Neural progenitor cell (in vitro differentiated cells): ENCODE data around the gene ZSWIM4. TPM values are rescaled to one million over a fixed set of nuclear protein-coding genes. Genes with fewer than 3 reads are reported as not detected.

Experiments used
- DNase-seq: peaks from one replicate; pipeline ENCODE4 v3.0.0-alpha.2; 2016; ENCODE audit warnings: low spot score
- H2AFZ ChIP-seq: fragments of 200-600 bp; sonication (generic); replicated peaks from 2 replicates; pipeline ENCODE4 v1.6.1; 2016; ENCODE audit warnings: antibody characterized with exemption
- H3F3A ChIP-seq: fragments of 200-600 bp; sonication (generic); 2 replicates; pipeline ENCODE4 v1.6.1; 2016; ENCODE audit warnings: antibody characterized with exemption, low read depth
- H3K27ac ChIP-seq: fragments of 200-600 bp; sonication (generic); 2 replicates; pipeline ENCODE4 v1.5.1; 2016; ENCODE audit warnings: mild to moderate bottlenecking
- H3K27me3 ChIP-seq: fragments of 200-600 bp; sonication (generic); 2 replicates; pipeline ENCODE4 v1.6.1; 2016; ENCODE audit warnings: mild to moderate bottlenecking, moderate library complexity
- H3K36me3 ChIP-seq: fragments of 200-600 bp; sonication (generic); 2 replicates; pipeline ENCODE4 v1.5.1; 2016
- H3K4me1 ChIP-seq: fragments of 200-600 bp; sonication (generic); 2 replicates; pipeline ENCODE4 v1.6.1; 2016; ENCODE audit warnings: mixed run types
- H3K4me2 ChIP-seq: fragments of 200-600 bp; sonication (generic); 2 replicates; pipeline ENCODE4 v1.6.1; 2016
- H3K4me3 ChIP-seq: fragments of 200-600 bp; sonication (generic); 2 replicates; pipeline ENCODE4 v1.5.1; 2016
- H3K79me2 ChIP-seq: fragments of 200-600 bp; sonication (generic); 2 replicates; pipeline ENCODE4 v1.6.1; 2016; ENCODE audit warnings: low read depth
- H3K9ac ChIP-seq: fragments of 200-600 bp; sonication (generic); 2 replicates; pipeline ENCODE4 v1.6.1; 2016
- H3K9me3 ChIP-seq: fragments of 200-600 bp; sonication (generic); 2 replicates; pipeline ENCODE4 v1.5.1; 2016; ENCODE audit warnings: low read depth
- H4K20me1 ChIP-seq: fragments of 200-600 bp; sonication (generic); 2 replicates; pipeline ENCODE4 v1.6.1; 2016; ENCODE audit warnings: low read depth
- H3K27ac Mint-ChIP-seq: 3 replicates; pipeline ENCODE4 v1.8.0; 2021; ENCODE audit warnings: mixed read lengths
- H3K27me3 Mint-ChIP-seq: 2 replicates; pipeline ENCODE4 v1.8.0; 2022; ENCODE audit warnings: low read depth, mild to moderate bottlenecking, inconsistent platforms, moderate library complexity, mixed read lengths; ENCODE audit not compliant: insufficient read depth
- H3K36me3 Mint-ChIP-seq: 3 replicates; pipeline ENCODE4 v1.8.0; 2021; ENCODE audit warnings: mixed read lengths
- H3K4me1 Mint-ChIP-seq: 3 replicates; pipeline ENCODE4 v1.8.0; 2021; ENCODE audit warnings: mixed read lengths
- H3K4me3 Mint-ChIP-seq: 3 replicates; pipeline ENCODE4 v1.8.0; 2021; ENCODE audit warnings: mild to moderate bottlenecking, moderate library complexity, mixed read lengths
- H3K9me3 Mint-ChIP-seq: 3 replicates; pipeline ENCODE4 v1.8.0; 2020; ENCODE audit warnings: mixed read lengths
- EZH2 ChIP-seq: fragments of 200-600 bp; sonication (generic); IDR thresholded peaks from 2 replicates; pipeline ENCODE4 v1.6.1; 2017; ENCODE audit warnings: antibody characterized with exemption, mild to moderate bottlenecking, moderate library complexity
- EZH2phosphoT487 ChIP-seq: fragments of 200-600 bp; sonication (generic); IDR thresholded peaks from 2 replicates; pipeline ENCODE4 v1.6.1; 2017; ENCODE audit warnings: antibody characterized with exemption
- total RNA-seq: library from RNA; depleted of rRNA; stranded (reverse); fragments of >200 nt; gene quantifications from 2 replicates; pipeline ENCODE4 v1.2.3, GENCODE V29; 2015; ENCODE audit warnings: low replicate concordance
- TF ChIP-seq, protein P1 (sequence below): fragments of 200-600 bp; sonication (generic); IDR thresholded peaks from 2 replicates; pipeline ENCODE4 v1.5.1; 2017; ENCODE audit warnings: antibody characterized with exemption, mild to moderate bottlenecking

Gene ZSWIM4
- total RNA-seq = 6.7 and 20.4 TPM in 2 replicates

DNA sequence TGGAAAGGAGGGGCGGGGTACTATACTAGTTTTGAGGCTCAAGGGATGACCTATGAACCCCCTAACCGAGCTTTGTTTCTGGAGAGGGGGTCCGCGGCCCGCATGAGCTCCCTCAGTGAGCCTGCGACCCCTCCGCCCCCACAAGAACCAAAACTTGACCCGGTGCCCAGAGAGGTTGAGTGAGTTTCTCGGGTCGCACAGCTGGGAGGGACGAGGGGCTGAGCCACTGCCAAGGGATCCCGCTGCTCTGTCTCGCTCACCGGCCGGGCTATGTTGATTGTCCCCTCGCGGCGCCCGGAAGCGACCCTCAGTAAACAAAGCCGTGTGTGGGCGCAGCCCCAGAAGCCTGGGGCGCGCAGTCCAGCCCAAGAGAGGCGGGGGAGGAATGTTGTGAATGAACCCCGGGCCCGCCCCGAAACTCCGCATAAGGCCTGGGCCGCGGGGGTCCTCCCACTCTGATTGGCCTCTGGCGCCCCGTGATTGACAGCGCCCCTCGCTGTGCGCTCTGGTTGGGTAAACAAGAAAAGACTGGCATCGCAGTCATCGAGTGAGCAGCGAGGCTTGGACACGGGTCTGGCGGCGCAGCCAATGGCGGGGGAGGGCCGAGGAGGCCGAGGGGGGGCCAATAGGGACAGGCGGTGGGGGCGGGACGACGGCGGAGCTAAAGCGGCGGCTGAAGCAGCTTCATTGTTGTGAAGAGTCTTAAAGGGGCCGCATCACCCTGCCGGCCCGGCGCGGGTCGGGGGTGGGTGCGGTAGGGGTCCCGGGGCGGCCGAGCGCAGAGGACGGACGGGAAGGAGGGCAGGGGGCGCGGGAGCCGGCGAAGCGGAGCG is at the start of gene ZSWIM4:
Gene ZSWIM4 (plus strand): TSS at position 687 of the 833 bp plus-strand sequence. CDS start 206 bp downstream, outside the sequence.
- H3K27ac ChIP-seq = no peak within 1 kb of the TSS
- Mint-ChIP-seq H3K27me3 (peaks cover 2% of the 10 kb centered on the region), H3K27ac (peak within 1 kb of the TSS; percentile 87), H3K4me3 (peak within 1 kb of the TSS; percentile 92), H3K36me3 (no peaks in the 10 kb centered on the region), H3K4me1 (peaks cover 18% of the 10 kb centered on the region), H3K9me3 (no peaks in the 10 kb centered on the region)
- TF ChIP-seq EZH2 (no peak), EZH2phosphoT487 (no peak)
- TF ChIP-seq, protein P1, sequence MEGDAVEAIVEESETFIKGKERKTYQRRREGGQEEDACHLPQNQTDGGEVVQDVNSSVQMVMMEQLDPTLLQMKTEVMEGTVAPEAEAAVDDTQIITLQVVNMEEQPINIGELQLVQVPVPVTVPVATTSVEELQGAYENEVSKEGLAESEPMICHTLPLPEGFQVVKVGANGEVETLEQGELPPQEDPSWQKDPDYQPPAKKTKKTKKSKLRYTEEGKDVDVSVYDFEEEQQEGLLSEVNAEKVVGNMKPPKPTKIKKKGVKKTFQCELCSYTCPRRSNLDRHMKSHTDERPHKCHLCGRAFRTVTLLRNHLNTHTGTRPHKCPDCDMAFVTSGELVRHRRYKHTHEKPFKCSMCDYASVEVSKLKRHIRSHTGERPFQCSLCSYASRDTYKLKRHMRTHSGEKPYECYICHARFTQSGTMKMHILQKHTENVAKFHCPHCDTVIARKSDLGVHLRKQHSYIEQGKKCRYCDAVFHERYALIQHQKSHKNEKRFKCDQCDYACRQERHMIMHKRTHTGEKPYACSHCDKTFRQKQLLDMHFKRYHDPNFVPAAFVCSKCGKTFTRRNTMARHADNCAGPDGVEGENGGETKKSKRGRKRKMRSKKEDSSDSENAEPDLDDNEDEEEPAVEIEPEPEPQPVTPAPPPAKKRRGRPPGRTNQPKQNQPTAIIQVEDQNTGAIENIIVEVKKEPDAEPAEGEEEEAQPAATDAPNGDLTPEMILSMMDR = no peak
- peak within 1 kb of the TSS; percentile 6 for H2AFZ ChIP-seq
- DNase-seq = peak; percentile 100
- H3K4me1 ChIP-seq = no peaks in the 10 kb centered on the region
- H3K4me3 ChIP-seq = peak within 1 kb of the TSS; percentile 95
- H3K9ac ChIP-seq = peak within 1 kb of the TSS; percentile 59
- no peaks in the 10 kb centered on the region for H3K36me3 ChIP-seq
- H3K27me3 ChIP-seq = no peaks in the 10 kb centered on the region
- H3K4me2 ChIP-seq = peak within 1 kb of the TSS; percentile 96
- no peaks in the 10 kb centered on the region for H3K9me3 ChIP-seq
- peaks cover 16% of the 10 kb centered on the region for H3K79me2 ChIP-seq
- H4K20me1 ChIP-seq = peaks cover 13% of the 10 kb centered on the region
- peaks cover 16% of the 10 kb centered on the region for H3F3A ChIP-seq

DNA sequence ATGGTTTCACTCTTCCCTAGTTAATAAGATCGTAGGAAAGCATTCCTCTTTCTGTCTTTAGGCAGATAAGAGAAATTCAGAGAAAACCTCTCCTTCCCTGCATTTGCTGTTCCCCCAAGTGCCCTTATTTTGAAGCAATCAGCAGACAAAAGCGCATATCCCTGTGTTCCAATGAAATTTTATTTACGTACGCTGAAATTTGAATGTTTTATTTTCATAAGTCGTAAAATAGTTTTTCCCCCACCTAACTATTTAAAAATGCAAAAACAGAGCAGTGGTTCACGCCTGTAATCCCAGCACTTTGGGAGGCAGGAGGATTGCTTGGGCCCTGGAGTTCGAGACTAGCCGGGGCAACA is 48.2 kb upstream of the ZSWIM4 start:
- no peak overlapping the region for H3K27ac Mint-ChIP-seq
- H3K4me2 ChIP-seq = peak overlapping the region; percentile 18

DNA sequence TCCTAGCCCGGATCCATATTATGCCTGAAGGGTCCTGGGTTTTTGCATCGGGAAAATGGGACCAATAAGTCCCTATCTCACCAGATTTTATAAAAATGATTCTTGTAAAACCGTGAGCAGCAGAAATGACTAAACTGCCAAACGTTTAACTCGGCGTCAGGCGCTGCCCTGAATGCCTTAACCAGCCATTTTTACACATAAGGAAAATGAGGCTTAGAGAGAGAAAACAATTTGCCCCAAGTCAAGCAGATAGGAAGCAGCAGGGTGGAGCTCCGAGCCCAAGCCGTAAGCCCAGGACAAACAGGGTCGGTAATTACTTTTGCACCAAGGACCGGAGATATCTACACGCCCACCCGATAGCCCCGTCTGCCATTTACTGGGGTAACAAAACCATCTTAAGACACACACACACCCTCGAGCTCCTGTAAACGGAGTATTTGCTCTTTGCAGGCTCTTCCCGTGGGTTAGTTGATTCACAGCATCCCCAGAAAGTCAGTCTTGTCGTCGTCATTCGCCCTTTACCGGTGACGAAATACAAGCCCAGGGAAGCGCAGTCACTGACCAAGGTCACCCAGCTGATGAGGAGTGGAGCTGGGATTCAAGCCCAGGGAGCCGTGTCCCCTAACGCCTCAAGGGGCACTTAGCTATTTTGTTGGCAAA is 46.9 kb upstream of the ZSWIM4 start:
- Histone ChIP-seq H3K36me3 (no peaks in the 10 kb centered on the region), H4K20me1 (no peaks in the 10 kb centered on the region), H3K4me3 (peak overlapping the region; percentile 84), H3K4me1 (peaks cover 7% of the 10 kb centered on the region), H3K9ac (peak overlapping the region; percentile 68), H3K9me3 (no peaks in the 10 kb centered on the region), H3K27me3 (no peaks in the 10 kb centered on the region), H3K27ac (no peak overlapping the region), H2AFZ (no peak overlapping the region), H3F3A (peaks cover 6% of the 10 kb centered on the region), H3K79me2 (peaks cover 16% of the 10 kb centered on the region), H3K4me2 (peak overlapping the region; percentile 89)
- no peak for TF ChIP-seq EZH2phosphoT487
- no peak for TF ChIP-seq EZH2
- TF ChIP-seq, protein P1 = no peak
- peaks cover 4% of the 10 kb centered on the region for H3K36me3 Mint-ChIP-seq
- peak overlapping the region; percentile 93 for H3K4me3 Mint-ChIP-seq
- H3K4me1 Mint-ChIP-seq = peaks cover 13% of the 10 kb centered on the region
- no peak overlapping the region for H3K27ac Mint-ChIP-seq
- DNase-seq = peak; percentile 31
- H3K9me3 Mint-ChIP-seq = peaks cover 6% of the 10 kb centered on the region
- peaks cover 3% of the 10 kb centered on the region for H3K27me3 Mint-ChIP-seq

More for the DNA sequence above, 48.2 kb upstream of the ZSWIM4 start:
- TF ChIP-seq, protein P1 = no peak
- TF ChIP-seq EZH2phosphoT487 (no peak), EZH2 (no peak)
- H3K27me3 Mint-ChIP-seq = no peaks in the 10 kb centered on the region
- Histone ChIP-seq H3K27ac (no peak overlapping the region), H3K4me3 (peak overlapping the region; percentile 84), H3K9ac (no peak overlapping the region), H4K20me1 (no peaks in the 10 kb centered on the region), H3K9me3 (no peaks in the 10 kb centered on the region), H3F3A (peaks cover 6% of the 10 kb centered on the region), H3K4me1 (peaks cover 7% of the 10 kb centered on the region), H3K27me3 (no peaks in the 10 kb centered on the region), H3K36me3 (no peaks in the 10 kb centered on the region), H2AFZ (no peak overlapping the region), H3K79me2 (peaks cover 16% of the 10 kb centered on the region)
- H3K36me3 Mint-ChIP-seq = peaks cover 4% of the 10 kb centered on the region
- H3K4me1 Mint-ChIP-seq = peaks cover 13% of the 10 kb centered on the region
- no peak for DNase-seq
- H3K9me3 Mint-ChIP-seq = peaks cover 6% of the 10 kb centered on the region
- peak overlapping the region; percentile 93 for H3K4me3 Mint-ChIP-seq
